Epidermal melanocyte (primary cell): ENCODE data around the gene C6.
"Not testable (repeated sequence)": the region's sequence is repeated elsewhere in the genome, so short reads cannot be mapped to it uniquely, and the experiment has no call there.

Experiments used
- DNase-seq: peaks from one replicate; pipeline ENCODE4 v3.0.0; 2011; ENCODE audit warnings: low spot score; ENCODE audit not compliant: insufficient read length

The C6 gene

DNA sequence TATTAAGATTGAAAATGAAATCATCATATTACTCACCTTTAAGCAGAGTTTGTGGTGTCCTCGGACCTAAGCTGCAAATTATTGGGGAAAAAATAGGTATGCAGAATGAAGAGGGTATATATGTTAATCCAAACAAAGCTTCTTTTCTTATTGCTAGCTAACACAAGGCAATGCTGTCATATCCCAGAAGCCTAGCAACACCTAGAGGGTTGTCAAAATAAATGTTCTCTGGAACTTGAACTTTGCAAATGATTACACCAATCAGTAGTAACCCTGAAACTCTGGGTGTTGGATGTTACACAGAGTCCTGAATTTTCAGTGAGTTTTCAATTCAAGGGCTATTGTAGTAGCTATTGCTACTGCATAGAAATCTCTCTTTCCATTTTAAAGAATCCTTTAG lies at the start of gene C6:
C6 (minus strand) TSS at position 193 of the 400 bp plus-strand sequence. CDS start 10,302 bp downstream, outside the sequence.
- DNase-seq: no peak

GRCh38 chr5:41256400-41256799 lies 43.1 kb upstream of the C6 start:
- DNase-seq: no peak

DNA sequence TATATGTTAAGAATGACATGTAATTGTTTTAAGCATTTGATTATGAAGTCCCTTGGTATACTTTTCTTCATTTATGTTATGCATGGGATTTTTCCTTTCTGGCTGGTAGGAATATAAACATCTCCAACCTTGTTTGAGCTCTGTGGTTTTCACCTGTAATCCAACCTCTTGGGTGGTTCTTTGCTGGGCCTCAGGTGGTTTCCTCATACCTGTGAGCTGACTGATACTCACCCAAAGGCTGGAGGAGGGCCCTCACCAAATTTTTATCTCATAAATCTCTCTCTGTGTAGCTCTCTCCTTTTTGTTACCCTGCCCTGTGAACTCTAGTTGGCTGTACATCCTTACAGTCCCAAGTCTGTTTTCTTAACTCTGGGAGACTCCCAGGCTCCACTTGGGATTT lies 39.8 kb upstream of the C6 start:
- no peak for DNase-seq

- no peak for DNase-seq
Observed at GRCh38 chr5:41252036-41252435, 38.7 kb upstream of the C6 start.

GRCh38 chr5:41250351-41250987 lies 37.1 kb upstream of the C6 start:
- DNase-seq: no peak

DNA sequence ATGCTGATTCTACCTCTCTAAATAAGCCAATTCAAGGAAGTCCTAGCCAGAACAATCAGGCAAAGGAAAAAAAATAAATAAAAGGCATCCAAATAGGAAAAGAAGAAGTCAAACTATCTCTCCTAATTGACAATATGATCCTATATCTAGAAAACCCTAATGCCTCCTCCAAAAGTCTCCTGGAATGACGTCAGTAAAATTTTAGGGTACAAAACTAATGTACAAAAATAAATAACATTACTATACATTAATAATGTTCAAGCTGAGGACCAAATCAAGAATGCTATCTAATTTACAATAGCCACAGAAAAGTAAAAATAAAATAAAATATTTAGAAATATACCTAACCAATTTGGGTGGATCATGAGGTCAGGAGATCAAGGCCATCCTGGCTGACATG lies 33.8 kb upstream of the C6 start:
- DNase-seq: no peak

DNA sequence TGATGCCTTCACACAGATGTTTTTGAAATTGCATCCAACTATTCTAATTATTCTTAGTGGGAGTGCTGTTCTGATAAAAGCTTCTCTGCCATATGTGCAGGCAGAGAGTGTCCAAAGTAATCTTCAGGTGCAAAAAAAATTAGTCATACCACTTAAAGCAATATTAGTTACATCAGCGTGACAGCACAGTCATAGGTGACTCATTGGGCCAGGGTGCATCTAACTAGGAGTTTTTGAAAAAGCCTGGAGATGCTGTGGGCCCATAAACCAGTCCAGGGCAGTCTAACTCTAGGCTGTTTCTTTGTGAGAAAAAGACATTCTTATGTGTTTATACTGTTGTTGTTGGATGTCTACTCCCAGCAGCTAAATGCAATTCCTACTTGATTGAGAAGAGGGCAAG lies 33.0 kb upstream of the C6 start:
- DNase-seq: no peak

GRCh38 chr5:41243558-41243957 lies 30.2 kb upstream of the C6 start:
- no peak for DNase-seq

DNA sequence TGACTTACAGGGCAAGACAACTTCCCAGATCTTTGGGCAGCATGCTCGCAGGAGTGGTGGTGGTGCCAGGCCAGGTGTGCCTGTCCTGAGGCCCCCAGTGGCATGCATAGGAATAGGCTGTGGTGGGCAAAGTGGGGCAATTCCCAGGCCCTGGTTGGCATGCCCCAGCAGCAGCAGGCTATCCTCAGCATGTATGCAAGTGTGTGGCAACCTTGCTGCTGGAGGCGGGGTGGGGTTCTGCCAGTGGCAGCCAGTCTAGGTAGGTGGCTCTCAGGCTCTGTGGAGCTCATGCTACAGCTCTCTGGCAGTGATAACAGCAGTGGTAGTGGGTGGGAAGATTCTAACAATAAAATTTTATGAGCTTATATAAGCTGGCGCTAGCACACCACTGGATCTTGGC lies 27.7 kb upstream of the C6 start:
- no peak for DNase-seq

- DNase-seq: no peak
Observed at GRCh38 chr5:41240390-41240789, 27.1 kb upstream of the C6 start.

- no peak for DNase-seq
Observed at GRCh38 chr5:41234475-41234874, 21.1 kb upstream of the C6 start.

- no peak for DNase-seq
Observed at GRCh38 chr5:41232797-41233196, 19.5 kb upstream of the C6 start.

- DNase-seq: not testable (repeated sequence)
Observed at GRCh38 chr5:41230276-41230675, 16.9 kb upstream of the C6 start.

- no peak for DNase-seq
Observed at GRCh38 chr5:41223962-41224361, 10.6 kb upstream of the C6 start.

GRCh38 chr5:41219658-41220269 lies 6.4 kb upstream of the C6 start:
- no peak for DNase-seq

GRCh38 chr5:41218929-41219657 lies 5.8 kb upstream of the C6 start:
- DNase-seq: no peak

DNA sequence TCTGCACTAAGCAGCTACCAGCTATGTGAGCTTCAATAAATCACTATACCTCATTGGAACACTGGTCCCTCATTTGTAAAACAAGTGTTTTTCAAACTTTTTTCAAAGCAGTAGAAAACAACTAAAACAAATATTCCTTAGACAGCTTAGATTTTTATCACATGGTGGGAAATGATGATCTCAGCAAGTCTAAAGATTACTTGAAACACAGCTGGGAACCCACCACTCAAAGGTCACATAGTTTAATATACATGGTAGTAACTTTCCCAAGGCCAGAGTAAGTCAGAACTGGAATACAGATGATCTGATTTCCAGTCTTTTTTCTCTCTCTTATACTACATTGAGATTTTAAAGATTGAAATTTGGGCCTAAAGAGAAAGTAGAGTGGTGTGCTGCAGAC lies 850 bp upstream of the C6 start:
- no peak for DNase-seq

GRCh38 chr5:41212935-41213334 lies 397 bp downstream of the C6 start:
- no peak for DNase-seq

GRCh38 chr5:41211417-41211816 lies 1.9 kb downstream of the C6 start:
- DNase-seq: no peak

DNA sequence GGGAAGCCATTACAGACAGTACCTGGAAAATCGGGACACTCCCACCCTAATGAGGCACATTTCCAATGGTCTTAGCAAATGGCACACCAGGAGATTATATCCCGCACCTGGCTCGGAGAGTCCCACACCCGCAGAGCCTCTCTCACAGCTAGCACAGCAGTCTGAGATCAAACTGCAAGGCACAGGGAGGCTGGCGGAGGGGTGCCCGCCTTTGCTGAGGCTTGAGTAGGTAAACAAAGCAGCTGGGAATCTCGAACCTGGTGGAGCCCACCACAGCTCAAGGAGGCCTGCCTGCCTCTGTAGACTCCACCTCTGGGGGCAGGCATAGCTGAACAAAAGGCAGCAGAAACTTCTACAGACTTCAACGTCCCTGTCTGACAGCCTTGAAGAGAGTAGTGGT lies 7.9 kb downstream of the C6 start:
- not testable (repeated sequence) for DNase-seq

GRCh38 chr5:41203033-41203432 lies 10.3 kb downstream of the C6 start:
- no peak for DNase-seq

DNA sequence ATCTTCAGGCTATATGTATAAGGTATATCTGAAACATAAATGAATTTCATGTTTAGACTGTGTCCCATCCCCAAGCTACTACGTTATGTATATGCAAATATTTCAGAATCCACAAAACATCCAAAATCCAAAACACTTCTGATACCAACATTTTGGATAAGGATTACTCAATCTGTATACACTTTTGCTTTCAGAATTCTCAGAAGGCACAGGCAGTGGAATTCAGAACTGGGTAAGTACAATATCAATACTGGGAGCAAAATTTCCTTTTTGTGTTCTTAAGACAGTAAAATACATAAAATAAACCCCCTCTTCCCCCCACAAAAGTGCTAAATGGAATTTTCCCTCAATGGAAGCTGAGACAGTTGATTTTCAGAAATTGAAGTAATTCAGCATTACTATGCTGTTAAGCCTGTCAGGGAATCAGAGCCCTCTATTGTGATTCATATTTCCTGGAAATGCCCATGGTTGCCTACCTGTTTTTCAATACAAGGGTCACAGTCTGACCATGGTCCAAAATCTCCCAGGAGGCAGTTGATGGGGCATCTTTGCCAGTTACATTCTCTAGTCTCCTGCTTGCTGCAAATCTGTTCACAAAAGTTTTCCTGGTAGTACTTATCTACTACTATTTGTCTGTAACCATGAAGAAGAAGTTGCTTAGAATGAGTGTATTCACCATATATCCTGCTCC lies 12.1 kb downstream of the C6 start:
- DNase-seq: no peak
